Right cardiac atrium (tissue), 5 donors: ENCODE results near the gene CBX3. TPM values are rescaled to one million over a fixed set of nuclear protein-coding genes. Genes with fewer than 3 reads are reported as not detected.
A peak's percentile ranks its signal among the peaks of the same experiment; 100 is the strongest.
"Not testable (repeated sequence)": the region's sequence is repeated elsewhere in the genome, so short reads cannot be mapped to it uniquely, and the experiment has no call there.

ENCODE experiments used
- ATAC-seq, 2 donors: fragments of 200-7000 bp; cut with Tn5 transposase; one replicate each; pipeline versions ENCODE4 v1.8.0 to v1.9.1; 2020; ENCODE audit warnings: moderate library complexity in 2 of 2, mild to moderate bottlenecking in 1 of 2
- DNase-seq, 3 donors: peaks; one replicate each; pipeline ENCODE4 v3.0.0-alpha.2; 2020
- H3K27ac ChIP-seq: one replicate; pipeline ENCODE4 v1.5.1; 2013; ENCODE audit warnings: mild to moderate bottlenecking, low read length, control low read depth, moderate library complexity
- H3K27me3 ChIP-seq: one replicate; pipeline ENCODE4 v1.6.1; 2013; ENCODE audit not compliant: control insufficient read depth, insufficient read depth
- H3K4me1 ChIP-seq: one replicate; pipeline ENCODE4 v1.6.1; 2013; ENCODE audit warnings: low read length; ENCODE audit not compliant: control insufficient read depth, insufficient read depth
- H3K4me3 ChIP-seq: one replicate; pipeline ENCODE4 v1.5.1; 2013; ENCODE audit warnings: low read length, control low read depth
- H3K9me3 ChIP-seq: one replicate; pipeline ENCODE4 v1.6.1; 2013; ENCODE audit warnings: low read length; ENCODE audit not compliant: control insufficient read depth
- WGBS: extraction: QIAGEN DNeasy Blood & Tissue Kit; methylation state at CpG from one replicate; pipeline ENCODE4 v1.1.7; 2013; 5-methylcytosine and 5-hydroxymethylcytosine counted together
- intact Hi-C, 4 donors: fragments of 100-400 bp; cut with DNase I; formaldehyde crosslinking; loops; one replicate each; pipeline versions ENCODE4 v1.11.0 to v1.14.0; 2022 to 2023
- polyA plus RNA-seq: library from polyadenylated mRNA; stranded (reverse); fragments of 200-250 nt; gene quantifications from one replicate; pipeline ENCODE4 v1.2.3, GENCODE V29; 2013
- total RNA-seq, 4 donors: library from RNA; stranded (reverse); fragmentation: NEBNext Ultra II Directional; extraction: Animal tissue kit (Norgen Biotek cat#: 25700); gene quantifications; one replicate each; pipeline ENCODE4 v1.2.1, GENCODE V29; 2021
- donor health status: healthy with polysubstance abuse.
- donor health status: DM: no; HTN: yes; CAD: no.
- donor health status: DM: no; HTN: no; CAD: no.
- donor health status: DM: no; HTN: yes; CAD: no; lungs with severe emphysema.
- donor health status: DM: yes; HTN: yes; CAD: no.

CBX3 gene
- total and polyA plus RNA-seq, 5 donors, result 61.2 to 82.5 (median 69.0) TPM

DNA sequence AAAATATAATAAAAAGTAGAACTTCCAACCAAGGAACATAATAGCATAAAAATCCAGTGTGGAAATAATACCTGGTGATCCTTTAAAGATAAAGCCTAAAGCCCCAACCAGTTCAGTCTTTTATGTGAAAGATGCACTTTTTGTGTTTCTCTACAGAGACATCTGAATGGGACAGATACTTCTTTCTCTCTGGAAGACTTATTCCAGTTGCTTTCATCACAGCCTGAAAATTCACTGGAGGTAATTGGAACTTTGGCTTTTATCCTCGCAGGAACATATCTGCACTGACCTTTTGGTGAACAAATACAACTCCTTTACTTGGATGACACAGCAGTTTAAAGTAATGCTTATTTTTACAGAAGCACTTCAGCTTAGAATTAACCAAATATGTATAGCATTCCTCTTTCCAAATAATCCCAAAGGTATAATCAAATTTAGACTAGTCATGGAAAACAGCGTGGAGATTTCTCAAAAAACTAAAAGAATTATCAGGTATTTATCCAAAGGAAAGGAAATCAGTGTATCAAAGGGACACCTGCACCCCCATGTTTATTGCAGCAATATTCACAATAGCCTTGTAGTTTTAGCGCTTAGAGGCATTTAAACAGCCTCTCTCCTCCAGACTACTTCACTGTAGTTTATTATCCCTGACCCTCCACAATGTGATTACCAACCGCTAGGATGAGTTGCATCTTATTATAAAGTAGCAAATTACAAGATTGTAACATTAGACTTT lies 17.8 kb upstream of the CBX3 start:
- Histone ChIP-seq H3K4me1 (peaks cover 7% of the 10 kb centered on the region), H3K27ac (no peak overlapping the region), H3K4me3 (no peak overlapping the region), H3K27me3 (no peaks in the 10 kb centered on the region), H3K9me3 (no peaks in the 10 kb centered on the region)
- DNase-seq, result no peak
- intact Hi-C loops, result no loop called here
- ATAC-seq, result no peak
- 67% methylated on average over 4 of the region's 4 CpGs for WGBS

DNA sequence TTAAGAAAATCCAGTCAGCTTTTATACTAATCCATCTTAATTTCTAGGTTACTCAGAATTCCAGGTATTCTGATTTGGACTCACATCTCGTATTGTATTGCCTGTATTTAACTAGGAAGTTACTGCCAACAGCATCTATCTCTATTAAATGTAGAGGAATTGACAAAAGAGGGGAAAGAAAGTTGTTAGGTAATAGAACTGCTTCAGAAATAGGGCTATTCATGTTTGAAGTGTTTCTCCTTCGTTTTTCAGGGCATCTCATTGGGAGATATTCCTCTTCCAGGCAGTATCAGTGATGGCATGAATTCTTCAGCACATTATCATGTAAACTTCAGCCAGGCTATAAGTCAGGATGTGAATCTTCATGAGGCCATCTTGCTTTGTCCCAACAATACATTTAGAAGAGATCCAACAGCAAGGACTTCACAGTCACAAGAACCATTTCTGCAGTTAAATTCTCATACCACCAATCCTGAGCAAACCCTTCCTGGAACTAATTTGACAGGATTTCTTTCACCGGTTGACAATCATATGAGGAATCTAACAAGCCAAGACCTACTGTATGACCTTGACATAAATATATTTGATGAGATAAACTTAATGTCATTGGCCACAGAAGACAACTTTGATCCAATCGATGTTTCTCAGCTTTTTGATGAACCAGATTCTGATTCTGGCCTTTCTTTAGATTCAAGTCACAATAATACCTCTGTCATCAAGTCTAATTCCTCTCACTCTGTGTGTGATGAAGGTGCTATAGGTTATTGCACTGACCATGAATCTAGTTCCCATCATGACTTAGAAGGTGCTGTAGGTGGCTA lies 17.1 kb upstream of the CBX3 start:
- not testable (repeated sequence) for H3K9me3 ChIP-seq

GRCh38 chr7:26185131-26185843 lies 16.3 kb upstream of the CBX3 start:
- no peaks in the 10 kb centered on the region for H3K27me3 ChIP-seq
- peaks cover 7% of the 10 kb centered on the region for H3K4me1 ChIP-seq
- ATAC-seq (no peak), DNase-seq (no peak)
- 82% methylated on average over 10 of the region's 10 CpGs for WGBS
- no peak overlapping the region for H3K27ac ChIP-seq
- H3K4me3 ChIP-seq, result no peak overlapping the region
- intact Hi-C loops, result no loop called here
- H3K9me3 ChIP-seq, result no peaks in the 10 kb centered on the region

More for the DNA sequence above, 17.1 kb upstream of the CBX3 start:
- ATAC-seq, H3K4me3 ChIP-seq, H3K4me1 ChIP-seq, H3K27ac ChIP-seq, H3K27me3 ChIP-seq, intact Hi-C loops, DNase-seq: not testable (repeated sequence)
- WGBS, result 72% methylated on average over 4 of the region's 4 CpGs

GRCh38 chr7:26185844-26186180 lies 15.7 kb upstream of the CBX3 start:
- Histone ChIP-seq H3K27ac (no peak overlapping the region), H3K4me1 (peaks cover 6% of the 10 kb centered on the region), H3K9me3 (no peaks in the 10 kb centered on the region), H3K27me3 (no peaks in the 10 kb centered on the region), H3K4me3 (no peak overlapping the region)
- ATAC-seq (no peak), DNase-seq (no peak)
- 99% methylated on average over 1 of the region's 1 CpG for WGBS
- intact Hi-C loops, result no loop called here

DNA sequence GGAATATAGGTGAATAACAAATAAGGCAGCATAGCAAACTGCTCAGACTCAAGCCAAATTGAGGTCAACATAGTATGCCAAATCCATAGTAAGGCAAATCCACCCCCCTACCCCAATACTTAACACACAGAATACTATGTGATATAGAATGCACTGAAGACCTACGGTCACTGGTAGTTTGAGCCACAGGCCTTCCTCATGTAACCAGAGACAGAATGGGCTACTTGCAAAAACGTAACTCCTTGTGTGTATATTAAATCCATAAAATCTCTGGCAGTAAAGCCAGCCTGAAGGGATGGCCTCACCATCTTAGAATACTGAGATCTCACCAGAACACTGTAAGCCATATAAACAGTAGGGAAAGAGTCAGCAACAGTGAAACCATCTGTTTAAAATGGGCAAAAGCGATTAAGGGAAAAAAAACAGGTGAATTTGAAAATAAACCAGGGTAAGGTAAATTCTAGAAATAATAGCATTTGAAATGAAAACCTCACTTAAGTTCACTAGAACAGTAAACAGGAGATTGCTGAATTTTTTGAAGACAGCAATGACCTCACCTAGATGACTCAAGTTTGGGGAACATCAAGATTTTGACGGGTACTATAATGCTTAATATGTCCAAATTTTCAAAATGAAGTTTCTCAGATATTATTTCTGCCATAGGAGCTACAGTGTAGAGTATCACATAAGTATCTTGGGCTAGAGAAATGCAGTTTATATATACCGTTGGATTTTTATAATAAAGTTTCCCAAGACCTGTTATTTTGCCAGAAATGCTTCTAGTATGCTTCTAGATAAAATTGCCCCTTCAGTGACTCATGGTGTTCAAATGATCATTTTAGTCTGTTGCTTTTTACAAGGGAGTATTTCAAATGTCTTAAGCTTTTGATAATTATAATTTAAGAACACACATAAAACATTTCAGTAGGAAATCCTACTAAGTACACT lies 14.9 kb upstream of the CBX3 start:
- ATAC-seq, result no peak
- Histone ChIP-seq H3K9me3 (no peaks in the 10 kb centered on the region), H3K27ac (no peak overlapping the region), H3K4me1 (peaks cover 3% of the 10 kb centered on the region), H3K4me3 (no peak overlapping the region), H3K27me3 (no peaks in the 10 kb centered on the region)
- intact Hi-C loops, result no loop called here
- WGBS, result 82% methylated on average over 5 of the region's 5 CpGs
- DNase-seq, result no peak

GRCh38 chr7:26187380-26188205 lies 14.0 kb upstream of the CBX3 start:
- intact Hi-C loops, result no loop called here
- DNase-seq (no peak), ATAC-seq (peak in 1 of 2 donors; percentile 5)
- no peaks in the 10 kb centered on the region for H3K9me3 ChIP-seq
- no peaks in the 10 kb centered on the region for H3K27me3 ChIP-seq
- H3K4me3 ChIP-seq, result no peak overlapping the region
- H3K27ac ChIP-seq, result no peak overlapping the region
- peaks cover 3% of the 10 kb centered on the region for H3K4me1 ChIP-seq
- WGBS, result 77% methylated on average over 11 of the region's 11 CpGs

- intact Hi-C loops, result no loop called here
- WGBS, result 90% methylated on average over 9 of the region's 9 CpGs
- no peak for DNase-seq
- Histone ChIP-seq H3K9me3 (no peaks in the 10 kb centered on the region), H3K27ac (no peak overlapping the region), H3K27me3 (no peaks in the 10 kb centered on the region), H3K4me3 (no peak overlapping the region), H3K4me1 (peaks cover 4% of the 10 kb centered on the region)
- no peak for ATAC-seq
These were observed 13.2 kb upstream of the CBX3 start for GRCh38 chr7:26188206-26188956.

- WGBS, result 87% methylated on average over 3 of the region's 3 CpGs
- DNase-seq, result no peak
- intact Hi-C loops, result no loop called here
These were observed 12.5 kb upstream of the CBX3 start for GRCh38 chr7:26188957-26189541.

GRCh38 chr7:26189697-26190096 lies 11.8 kb upstream of the CBX3 start:
- WGBS, result 83% methylated on average over 3 of the region's 3 CpGs
- ATAC-seq, result no peak
- intact Hi-C loops, result no loop called here
- H3K9me3 ChIP-seq, result no peaks in the 10 kb centered on the region
- no peak for DNase-seq
- H3K27me3 ChIP-seq, result no peaks in the 10 kb centered on the region
- no peak overlapping the region for H3K4me3 ChIP-seq
- peaks cover 10% of the 10 kb centered on the region for H3K4me1 ChIP-seq
- H3K27ac ChIP-seq, result no peak overlapping the region

More at GRCh38 chr7:26188957-26189541, 12.5 kb upstream of the CBX3 start:
- no peaks in the 10 kb centered on the region for H3K27me3 ChIP-seq
- no peak overlapping the region for H3K27ac ChIP-seq
- ATAC-seq, result no peak
- no peak overlapping the region for H3K4me3 ChIP-seq
- no peaks in the 10 kb centered on the region for H3K9me3 ChIP-seq
- H3K4me1 ChIP-seq, result peaks cover 6% of the 10 kb centered on the region
